HG03060 (cell line): ENCODE results near the gene PLA2G4E.
A peak's percentile ranks its signal among the peaks of the same experiment; 100 is the strongest.

Source experiments
- ATAC-seq: cut with Tn5 transposase; IDR thresholded peaks from one replicate; pipeline ENCODE4 v1.9.1; 2021; ENCODE audit warnings: low read depth, moderate number of reproducible peaks; ENCODE audit not compliant: unreplicated experiment

The PLA2G4E gene

GRCh38 chr15:41979493-41980266 lies 41.2 kb downstream of the PLA2G4E start:
- no peak for ATAC-seq

DNA sequence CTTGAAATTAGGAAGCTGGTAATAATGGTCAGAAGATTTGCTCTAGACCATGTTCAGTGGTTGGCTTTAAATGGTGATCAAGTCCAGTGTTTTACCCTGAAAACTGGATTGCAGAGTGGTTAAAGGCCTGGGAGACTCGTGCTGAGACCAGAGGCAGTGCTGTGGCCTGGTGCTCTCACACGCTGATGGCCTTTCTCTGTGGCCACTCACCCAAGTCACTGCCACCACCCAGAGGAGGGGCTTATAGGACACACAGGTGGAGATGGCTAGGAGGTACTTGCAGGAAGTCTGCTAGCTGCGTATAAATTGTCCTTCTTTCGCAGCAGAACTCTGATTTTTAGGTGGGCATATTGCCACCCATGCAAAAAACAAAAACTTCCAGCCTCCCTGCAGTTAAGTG lies 42.3 kb downstream of the PLA2G4E start:
- no peak for ATAC-seq

GRCh38 chr15:41977757-41978383 lies 43.0 kb downstream of the PLA2G4E start:
- ATAC-seq, result no peak

DNA sequence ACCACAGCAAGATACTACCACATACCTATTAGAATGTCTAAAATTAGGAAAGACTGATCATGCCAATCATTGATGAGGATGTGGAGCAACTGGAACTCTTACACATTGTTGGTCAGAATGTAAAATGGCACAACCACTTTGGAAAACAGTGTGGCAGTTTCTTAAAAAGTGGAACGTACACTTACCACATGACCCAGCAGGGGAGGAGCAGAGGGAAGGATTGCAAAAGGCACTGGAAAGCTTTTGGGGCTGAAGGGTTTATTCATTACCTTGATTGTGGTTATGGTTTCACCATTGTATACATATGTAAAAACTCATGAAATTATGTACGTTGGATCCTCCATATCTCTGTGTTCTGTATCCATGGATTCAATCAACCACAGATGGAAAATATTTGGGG lies 45.2 kb downstream of the PLA2G4E start:
- no peak for ATAC-seq

GRCh38 chr15:41974041-41974440 lies 46.8 kb downstream of the PLA2G4E start:
- ATAC-seq, result no peak

- peak; percentile 74 for ATAC-seq
Measured at GRCh38 chr15:41972253-41973242, 48.3 kb downstream of the PLA2G4E start, which contains the start of gene EHD4. Gene EHD4, minus strand, starts transcription at chr15:41972557. Its CDS starts 63 bp downstream, at chr15:41972494.

DNA sequence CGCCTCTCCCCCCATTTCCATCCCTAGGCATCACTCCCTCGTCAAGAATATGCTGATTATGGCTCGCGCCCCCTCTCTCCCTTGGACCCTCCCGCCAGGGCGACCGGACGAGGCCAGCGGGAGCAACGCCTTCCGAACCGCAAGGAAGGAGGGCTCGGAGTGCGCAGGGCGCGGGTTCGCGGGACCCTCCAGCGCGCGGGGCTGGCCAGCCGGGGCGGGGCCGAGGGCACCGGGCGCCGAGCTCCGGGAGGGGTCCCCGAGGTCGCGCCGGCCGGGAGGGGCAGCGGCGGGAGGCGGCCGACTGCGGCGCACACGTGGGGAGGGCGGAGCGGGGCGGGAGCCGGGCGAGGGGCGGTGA lies 49.0 kb downstream of the PLA2G4E start:
- ATAC-seq, result no peak

GRCh38 chr15:41971089-41971894 lies 49.5 kb downstream of the PLA2G4E start:
- ATAC-seq, result peak; percentile 31

GRCh38 chr15:41970456-41970855 lies 50.4 kb downstream of the PLA2G4E start:
- no peak for ATAC-seq

- no peak for ATAC-seq
Measured at GRCh38 chr15:41969851-41970431, 50.9 kb downstream of the PLA2G4E start.

- ATAC-seq, result no peak
Measured at GRCh38 chr15:41968701-41969100, 52.1 kb downstream of the PLA2G4E start.

- ATAC-seq, result no peak
Measured at GRCh38 chr15:41967506-41968206, 53.2 kb downstream of the PLA2G4E start.

- no peak for ATAC-seq
Measured at GRCh38 chr15:41966920-41967465, 53.8 kb downstream of the PLA2G4E start.

DNA sequence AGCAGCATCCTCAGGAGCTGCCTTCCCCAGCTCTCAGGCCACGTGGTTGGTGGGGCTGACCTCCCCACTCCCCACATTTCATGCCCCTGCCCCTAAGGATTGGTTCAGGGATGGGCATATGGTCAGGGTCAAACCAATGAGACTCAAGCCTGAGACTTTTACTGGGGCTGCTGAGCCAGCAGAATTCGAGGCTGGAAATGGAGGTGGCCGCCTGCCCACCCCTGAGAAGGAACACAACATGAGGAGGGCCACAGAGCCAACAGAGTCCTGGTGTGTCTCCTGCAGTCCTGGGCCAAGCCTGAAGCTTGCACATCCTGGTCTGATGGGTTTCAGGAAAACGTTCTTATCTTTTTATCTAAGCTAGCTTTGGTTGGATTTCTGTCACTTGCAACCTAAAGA lies 54.4 kb downstream of the PLA2G4E start:
- ATAC-seq, result no peak

DNA sequence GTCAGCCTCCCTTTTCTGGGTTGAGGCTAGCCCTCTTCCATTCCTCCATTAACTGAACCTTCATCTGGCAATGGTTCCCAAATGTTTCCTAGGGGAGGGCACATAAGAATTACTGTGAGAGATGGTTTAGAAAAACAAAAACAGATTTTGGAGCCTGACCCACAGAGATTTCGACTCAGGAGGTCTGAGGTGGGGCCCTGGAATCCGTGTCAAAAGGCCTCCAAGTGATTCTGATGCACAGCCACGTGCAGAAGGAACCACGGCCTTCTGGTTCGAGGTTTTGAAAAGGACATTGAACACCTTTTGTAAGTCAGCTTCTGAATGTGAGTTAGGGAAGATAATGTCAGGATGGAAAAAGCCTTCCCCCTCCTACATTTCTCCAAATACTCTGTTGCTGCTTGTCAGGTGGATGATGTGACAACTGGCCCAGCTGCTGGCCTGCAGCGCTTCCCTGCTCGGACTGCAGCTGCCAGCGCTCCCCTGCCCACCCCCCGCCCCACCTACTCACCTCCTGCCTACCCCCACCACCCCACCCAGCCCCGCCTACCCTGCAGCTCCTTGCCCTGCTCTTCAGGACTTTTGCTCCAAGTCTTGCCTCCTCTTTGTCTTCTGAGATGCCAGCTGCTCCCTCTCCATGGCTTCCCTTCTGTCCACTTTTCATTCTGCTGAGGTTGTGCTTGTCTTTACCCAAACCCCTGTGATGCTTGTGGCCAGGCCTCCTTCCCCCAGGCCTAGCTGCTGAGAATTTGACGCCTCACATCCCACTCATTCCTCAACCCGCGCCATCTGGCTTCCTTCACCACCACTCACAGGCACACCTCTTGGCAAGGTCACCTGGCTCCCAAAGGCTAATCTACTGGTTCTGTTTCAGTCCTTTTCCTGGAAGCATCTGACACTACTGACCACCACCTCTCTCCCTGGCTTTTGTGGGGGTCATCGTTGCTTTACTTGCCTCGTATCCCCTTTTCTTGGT lies 55.1 kb downstream of the PLA2G4E start:
- no peak for ATAC-seq

DNA sequence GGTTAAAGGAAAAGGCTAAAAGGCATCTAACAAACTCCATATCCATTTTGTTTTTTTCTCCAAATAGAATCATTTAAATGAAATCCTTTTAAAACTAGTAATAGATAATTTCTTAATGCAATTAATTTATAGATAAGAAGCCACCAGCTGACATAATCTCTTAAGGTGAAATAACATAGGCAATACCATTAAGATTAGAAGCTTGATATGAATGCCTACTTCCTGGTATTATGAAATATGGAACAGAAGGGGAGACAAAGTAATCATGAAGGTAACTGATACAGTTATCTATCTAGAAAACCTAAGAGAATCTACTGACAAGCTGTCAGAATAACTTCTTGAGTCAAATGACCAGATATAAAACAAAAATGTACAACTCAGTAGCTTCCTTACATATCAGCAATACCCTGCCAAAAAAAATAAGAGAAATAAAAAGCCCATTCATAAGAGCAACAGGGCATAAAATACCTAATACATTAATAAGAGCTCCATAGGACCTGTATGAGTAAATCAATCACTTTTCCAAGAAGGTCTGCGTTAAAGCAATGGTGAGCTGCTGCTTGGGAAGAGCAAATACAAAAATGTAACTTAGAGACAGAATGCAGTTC lies 59.1 kb downstream of the PLA2G4E start:
- no peak for ATAC-seq

GRCh38 chr15:41961001-41961518 lies 59.8 kb downstream of the PLA2G4E start:
- ATAC-seq, result no peak
